ENCODE results near the gene DLG2.

DNA sequence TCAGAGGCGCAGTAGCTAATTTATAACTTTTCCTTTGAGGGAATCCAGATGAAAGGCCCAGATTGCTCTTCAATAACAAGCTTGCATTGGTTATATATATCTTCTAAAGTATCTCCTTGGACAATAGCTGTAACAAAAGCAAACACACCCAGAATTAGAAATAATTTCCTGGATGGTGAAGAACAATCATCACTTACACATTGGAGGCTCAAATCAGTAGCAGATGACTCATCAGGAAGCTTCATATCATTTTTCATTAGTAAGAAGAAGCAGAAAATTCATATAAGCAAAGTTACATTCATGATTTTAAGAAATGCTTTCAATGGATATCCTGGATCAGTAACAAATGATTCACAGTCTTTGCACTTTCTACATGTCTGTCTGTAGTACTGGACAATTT lies 2167.3 kb downstream of the DLG2 start:
- TF ChIP-seq, protein P1, sequence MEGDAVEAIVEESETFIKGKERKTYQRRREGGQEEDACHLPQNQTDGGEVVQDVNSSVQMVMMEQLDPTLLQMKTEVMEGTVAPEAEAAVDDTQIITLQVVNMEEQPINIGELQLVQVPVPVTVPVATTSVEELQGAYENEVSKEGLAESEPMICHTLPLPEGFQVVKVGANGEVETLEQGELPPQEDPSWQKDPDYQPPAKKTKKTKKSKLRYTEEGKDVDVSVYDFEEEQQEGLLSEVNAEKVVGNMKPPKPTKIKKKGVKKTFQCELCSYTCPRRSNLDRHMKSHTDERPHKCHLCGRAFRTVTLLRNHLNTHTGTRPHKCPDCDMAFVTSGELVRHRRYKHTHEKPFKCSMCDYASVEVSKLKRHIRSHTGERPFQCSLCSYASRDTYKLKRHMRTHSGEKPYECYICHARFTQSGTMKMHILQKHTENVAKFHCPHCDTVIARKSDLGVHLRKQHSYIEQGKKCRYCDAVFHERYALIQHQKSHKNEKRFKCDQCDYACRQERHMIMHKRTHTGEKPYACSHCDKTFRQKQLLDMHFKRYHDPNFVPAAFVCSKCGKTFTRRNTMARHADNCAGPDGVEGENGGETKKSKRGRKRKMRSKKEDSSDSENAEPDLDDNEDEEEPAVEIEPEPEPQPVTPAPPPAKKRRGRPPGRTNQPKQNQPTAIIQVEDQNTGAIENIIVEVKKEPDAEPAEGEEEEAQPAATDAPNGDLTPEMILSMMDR (IDR thresholded peaks at IDR 0.05), result no peak
- TF ChIP-seq POLR2A (IDR thresholded peaks at IDR 0.05), result no peak
- no peak for TF ChIP-seq POLR2AphosphoS5 (IDR thresholded peaks at IDR 0.05)
